Breast epithelium (tissue), 4 donors: Measurements from ENCODE around the gene CPED1. TPM values are rescaled to one million over a fixed set of nuclear protein-coding genes. Genes with fewer than 3 reads are reported as not detected.

Source experiments
- DNase-seq, 2 donors: peaks; one replicate each; pipeline ENCODE4 v3.0.0-alpha.2; 2019; ENCODE audit warnings: low spot score in 2 of 2
- H3K27ac ChIP-seq, 2 donors: fragments of 200-600 bp; sonication (generic) in 1 of 2; one replicate each; pipeline ENCODE4 v1.5.1; 2016 to 2019; ENCODE audit warnings: mild to moderate bottlenecking in 1 of 2
- H3K27me3 ChIP-seq, 2 donors: fragments of 200-600 bp; sonication (generic) in 1 of 2; one replicate each; pipeline versions ENCODE4 v1.5.1 to v1.6.0; 2017 to 2019; ENCODE audit warnings: control low read depth in 1 of 2, mild to moderate bottlenecking in 1 of 2
- H3K36me3 ChIP-seq: fragments of 200-600 bp; one replicate; pipeline ENCODE4 v1.5.1; 2019
- H3K4me1 ChIP-seq, 2 donors: fragments of 200-600 bp; sonication (generic); one replicate each; pipeline ENCODE4 v1.5.1; 2016 to 2019; ENCODE audit warnings: control low read depth in 1 of 2
- H3K4me3 ChIP-seq, 3 donors: fragments of 200-600 bp; sonication (generic); 1 replicate in 2 of 3; 2 replicates in 1 of 3; pipeline ENCODE4 v1.5.1; 2016 to 2019; ENCODE audit warnings: mild to moderate bottlenecking in 3 of 3, moderate library complexity in 2 of 3
- H3K9me3 ChIP-seq, 2 donors: fragments of 200-600 bp; sonication (generic) in 1 of 2; one replicate each; pipeline ENCODE4 v1.5.1; 2016 to 2019; ENCODE audit warnings: control low read depth in 1 of 2
- POLR2A ChIP-seq: fragments of 450-650 bp; IDR thresholded peaks from one replicate; pipeline ENCODE4 v1.6.1; 2016; ENCODE audit warnings: antibody characterized with exemption, mild to moderate bottlenecking, moderate library complexity
- POLR2AphosphoS5 ChIP-seq, 3 donors: sonication (generic); formaldehyde crosslinking; IDR thresholded peaks; one replicate each; pipeline ENCODE4 v1.6.1; 2017; ENCODE audit warnings: antibody characterized with exemption in 3 of 3
- intact Hi-C: fragments of 100-400 bp; cut with DNase I; formaldehyde crosslinking; loops from one replicate; pipeline ENCODE4 v1.15.1; 2023; ENCODE audit warnings: low total_unique reads
- total RNA-seq, 3 donors: library from RNA; depleted of rRNA; stranded (reverse); fragments of >200 nt; gene quantifications; one replicate each; pipeline ENCODE4 v1.1.0, GENCODE V29; 2016
- TF ChIP-seq, protein P1 (sequence below), 3 donors: fragments of 450-650 bp; IDR thresholded peaks; one replicate each; pipeline ENCODE4 v1.5.1; 2016 to 2017; ENCODE audit warnings: antibody characterized with exemption in 3 of 3, mild to moderate bottlenecking in 3 of 3, moderate library complexity in 3 of 3

Gene CPED1
- total RNA-seq, 3 donors from 2014 or later: 14.3 to 29.3 (median 15.4) TPM

- intact Hi-C loops: no loop called here
- Histone ChIP-seq H3K9me3 (no peaks in the 10 kb centered on the region), H3K36me3 (no peaks in the 10 kb centered on the region), H3K4me3 (peak within 1 kb of the TSS; percentile 64 to 73 (median 64)), H3K27ac (peak within 1 kb of the TSS; percentile 95 to 97), H3K4me1 (peaks cover 0 to 7% of the 10 kb centered on the region in 2 donors), H3K27me3 (no peaks in the 10 kb centered on the region)
- DNase-seq: peak; percentile 98
- TF ChIP-seq POLR2A (no peak), POLR2AphosphoS5 (IDR thresholded peaks at IDR 0.05) (peak; percentile 45 to 78 (median 75))
- TF ChIP-seq, protein P1, sequence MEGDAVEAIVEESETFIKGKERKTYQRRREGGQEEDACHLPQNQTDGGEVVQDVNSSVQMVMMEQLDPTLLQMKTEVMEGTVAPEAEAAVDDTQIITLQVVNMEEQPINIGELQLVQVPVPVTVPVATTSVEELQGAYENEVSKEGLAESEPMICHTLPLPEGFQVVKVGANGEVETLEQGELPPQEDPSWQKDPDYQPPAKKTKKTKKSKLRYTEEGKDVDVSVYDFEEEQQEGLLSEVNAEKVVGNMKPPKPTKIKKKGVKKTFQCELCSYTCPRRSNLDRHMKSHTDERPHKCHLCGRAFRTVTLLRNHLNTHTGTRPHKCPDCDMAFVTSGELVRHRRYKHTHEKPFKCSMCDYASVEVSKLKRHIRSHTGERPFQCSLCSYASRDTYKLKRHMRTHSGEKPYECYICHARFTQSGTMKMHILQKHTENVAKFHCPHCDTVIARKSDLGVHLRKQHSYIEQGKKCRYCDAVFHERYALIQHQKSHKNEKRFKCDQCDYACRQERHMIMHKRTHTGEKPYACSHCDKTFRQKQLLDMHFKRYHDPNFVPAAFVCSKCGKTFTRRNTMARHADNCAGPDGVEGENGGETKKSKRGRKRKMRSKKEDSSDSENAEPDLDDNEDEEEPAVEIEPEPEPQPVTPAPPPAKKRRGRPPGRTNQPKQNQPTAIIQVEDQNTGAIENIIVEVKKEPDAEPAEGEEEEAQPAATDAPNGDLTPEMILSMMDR (IDR thresholded peaks at IDR 0.05): no peak
Observed at GRCh38 chr7:120950539-120951308, 37.8 kb upstream of the CPED1 start, which contains the start of gene ING3. Gene ING3 (plus strand): TSS chr7:120950777. CDS start chr7:120950897, 120 bp downstream.

GRCh38 chr7:120951309-120951699 is 37.2 kb upstream of the CPED1 start:
- Histone ChIP-seq H3K36me3 (no peaks in the 10 kb centered on the region), H3K4me3 (peak overlapping the region; percentile 64 to 73 (median 64)), H3K27ac (peak overlapping the region; percentile 95 to 97), H3K4me1 (peaks cover 0 to 7% of the 10 kb centered on the region in 2 donors), H3K27me3 (no peaks in the 10 kb centered on the region), H3K9me3 (no peaks in the 10 kb centered on the region)
- TF ChIP-seq POLR2A (no peak), POLR2AphosphoS5 (IDR thresholded peaks at IDR 0.05) (no peak)
- TF ChIP-seq, protein P1 (IDR thresholded peaks at IDR 0.05): no peak
- intact Hi-C loops: no loop called here
- DNase-seq: no peak

DNA sequence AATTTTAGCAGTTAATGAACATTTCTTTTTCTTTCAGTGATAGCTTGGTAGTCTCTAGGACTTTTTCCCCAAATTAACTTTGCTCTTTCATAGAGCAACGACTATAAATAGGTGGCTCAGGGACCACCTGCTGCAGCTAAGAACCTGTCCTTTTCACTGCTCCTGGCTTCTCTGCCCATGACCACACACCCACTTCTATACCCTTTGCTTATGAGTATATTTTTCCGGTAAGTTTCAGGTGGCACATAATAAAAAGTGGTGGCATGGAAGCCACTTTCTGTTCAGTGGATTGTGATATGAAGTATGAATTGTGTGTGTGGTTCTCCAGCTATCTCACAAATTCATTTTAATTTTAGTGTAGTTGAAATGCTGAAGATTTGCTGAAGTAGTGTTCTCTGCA is 36.7 kb upstream of the CPED1 start:
- no peak overlapping the region for H3K27ac ChIP-seq
- H3K9me3 ChIP-seq: no peaks in the 10 kb centered on the region

DNA sequence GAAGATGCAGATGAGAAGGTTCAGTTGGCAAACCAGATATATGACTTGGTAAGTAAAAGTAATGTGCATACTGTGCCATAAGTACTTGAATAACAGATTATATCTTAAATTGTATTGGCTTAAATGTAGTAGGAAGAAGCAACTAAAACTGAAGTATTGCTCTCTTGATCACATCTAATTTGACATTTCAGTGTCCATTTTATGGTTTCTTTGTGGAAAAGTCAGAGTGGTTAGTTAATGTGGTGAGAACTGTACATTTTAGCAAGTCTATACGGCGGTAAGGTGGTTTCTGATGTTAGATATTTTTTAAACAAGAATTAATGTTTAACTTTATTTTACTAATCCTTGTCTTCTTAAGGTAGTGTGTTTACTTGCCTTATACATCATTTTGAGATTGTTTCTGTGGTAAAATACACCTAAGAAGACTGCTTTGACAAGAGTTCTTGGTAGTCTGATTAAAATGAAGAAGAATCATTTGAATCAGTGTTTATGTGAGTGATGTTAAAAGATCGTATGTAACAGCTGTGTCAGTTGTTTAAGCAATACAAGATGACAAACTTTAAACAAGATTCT is 32.8 kb upstream of the CPED1 start:
- H3K4me3 ChIP-seq: no peak overlapping the region
- TF ChIP-seq POLR2AphosphoS5 (IDR thresholded peaks at IDR 0.05) (no peak), POLR2A (no peak)
- TF ChIP-seq, protein P1 (IDR thresholded peaks at IDR 0.05): no peak
- H3K36me3 ChIP-seq: no peaks in the 10 kb centered on the region
- intact Hi-C loops: no loop called here
- H3K4me1 ChIP-seq: peaks cover 0 to 7% of the 10 kb centered on the region in 2 donors
- H3K9me3 ChIP-seq: no peaks in the 10 kb centered on the region
- no peaks in the 10 kb centered on the region for H3K27me3 ChIP-seq
- H3K27ac ChIP-seq: no peak overlapping the region
- no peak for DNase-seq

More for the DNA sequence above, 36.7 kb upstream of the CPED1 start:
- Histone ChIP-seq H3K27me3 (no peaks in the 10 kb centered on the region), H3K4me1 (peaks cover 0 to 7% of the 10 kb centered on the region in 2 donors), H3K4me3 (peak overlapping the region in 2 of 3 donors; percentile 64 to 73), H3K36me3 (no peaks in the 10 kb centered on the region)
- no peak for TF ChIP-seq POLR2AphosphoS5 (IDR thresholded peaks at IDR 0.05)
- no peak for TF ChIP-seq POLR2A
- TF ChIP-seq, protein P1 (IDR thresholded peaks at IDR 0.05): no peak
- intact Hi-C loops: no loop called here
- DNase-seq: no peak

DNA sequence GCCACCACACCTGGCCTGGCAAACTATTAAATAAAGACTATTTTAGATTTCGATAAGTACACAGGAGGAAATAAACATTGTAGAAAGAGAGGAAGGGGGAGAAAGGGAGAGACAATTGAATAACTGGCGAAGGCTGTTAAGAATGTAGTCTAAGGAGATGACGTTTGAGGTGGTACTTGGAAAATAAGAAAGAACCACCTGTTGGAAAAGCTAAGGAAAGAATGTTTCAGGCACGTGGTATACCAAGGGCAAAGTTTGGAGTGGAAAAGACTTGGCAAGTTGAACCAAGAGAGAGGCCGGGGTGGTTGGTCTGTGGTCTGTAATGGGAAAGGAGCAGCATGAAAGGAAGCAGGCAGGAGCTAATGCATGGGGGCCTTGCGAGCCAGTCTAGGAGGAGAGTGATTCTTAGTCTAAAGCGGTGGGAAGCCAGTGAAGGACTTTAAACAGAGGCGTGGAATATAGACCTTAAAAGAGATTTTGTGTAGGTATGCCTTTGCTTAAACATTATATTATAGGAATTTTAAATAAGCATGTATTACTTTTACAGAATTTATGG is 28.5 kb upstream of the CPED1 start:
- H3K36me3 ChIP-seq: no peaks in the 10 kb centered on the region
- DNase-seq: no peak

More for the DNA sequence above, 28.5 kb upstream of the CPED1 start:
- Histone ChIP-seq H3K27me3 (no peaks in the 10 kb centered on the region), H3K4me1 (no peaks in the 10 kb centered on the region), H3K4me3 (no peak overlapping the region), H3K27ac (no peak overlapping the region), H3K9me3 (no peaks in the 10 kb centered on the region)
- TF ChIP-seq, protein P1 (IDR thresholded peaks at IDR 0.05): no peak
- no peak for TF ChIP-seq POLR2AphosphoS5 (IDR thresholded peaks at IDR 0.05)
- no peak for TF ChIP-seq POLR2A
- intact Hi-C loops: no loop called here
